Gastroesophageal sphincter (tissue), 4 donors: ENCODE measurements around the gene WDR82. TPM values are rescaled to one million over a fixed set of nuclear protein-coding genes. Genes with fewer than 3 reads are reported as not detected.

Experiments used
- ATAC-seq: fragments of 150-250 bp; one replicate; pipeline ENCODE4 v1.9.1; 2016; ENCODE audit warnings: mild to moderate bottlenecking, moderate library complexity
- H3K27ac ChIP-seq, 4 donors: fragments of 200-600 bp; sonication (generic) in 3 of 4; 1 replicate in 3 of 4; 2 replicates in 1 of 4; pipeline ENCODE4 v1.5.1; 2016 to 2019
- H3K27me3 ChIP-seq: fragments of 200-600 bp; sonication (generic); one replicate; pipeline ENCODE4 v1.5.1; 2019
- H3K36me3 ChIP-seq, 2 donors: fragments of 200-600 bp; sonication (generic); one replicate each; pipeline ENCODE4 v1.5.1; 2019; ENCODE audit warnings: control low read depth in 1 of 2
- H3K4me1 ChIP-seq, 3 donors: fragments of 200-600 bp; sonication (generic); 1 replicate in 2 of 3; 2 replicates in 1 of 3; pipeline ENCODE4 v1.5.1; 2016 to 2019; ENCODE audit warnings: control low read depth in 2 of 3
- H3K4me3 ChIP-seq, 2 donors: fragments of 200-600 bp; sonication (generic); one replicate each; pipeline ENCODE4 v1.5.1; 2019; ENCODE audit warnings: mild to moderate bottlenecking in 1 of 2, moderate library complexity in 1 of 2
- H3K9me3 ChIP-seq, 3 donors: fragments of 200-600 bp; sonication (generic); one replicate each; pipeline ENCODE4 v1.5.1; 2017 to 2019; ENCODE audit warnings: control low read depth in 2 of 3
- EP300 ChIP-seq: sonication (generic); formaldehyde crosslinking; IDR thresholded peaks from one replicate; pipeline ENCODE4 v1.6.1; 2017; ENCODE audit warnings: antibody characterized with exemption, mild to moderate bottlenecking
- POLR2A ChIP-seq, 2 donors: fragments of 450-650 bp; IDR thresholded peaks; one replicate each; pipeline ENCODE4 v1.6.1; 2017; ENCODE audit warnings: antibody characterized with exemption in 2 of 2, mild to moderate bottlenecking in 2 of 2, moderate library complexity in 1 of 2
- POLR2AphosphoS5 ChIP-seq: sonication (generic); formaldehyde crosslinking; IDR thresholded peaks from one replicate; pipeline ENCODE4 v1.6.1; 2017; ENCODE audit warnings: antibody characterized with exemption
- WGBS, 2 donors: methylation state at CpG; one replicate each; pipeline ENCODE4 v1.1.5; 2018; ENCODE audit warnings: low coverage in 1 of 2; 5-methylcytosine and 5-hydroxymethylcytosine counted together
- small RNA-seq, 4 donors: library from RNA; depleted of rRNA; stranded (forward); fragments of <200 nt; gene quantifications; one replicate each; pipeline ENCODE3, GENCODE V24; 2016
- total RNA-seq, 4 donors: library from RNA; depleted of rRNA; stranded (reverse); fragments of >200 nt; gene quantifications; one replicate each; pipeline ENCODE4 v1.1.0, GENCODE V29; 2016
- TF ChIP-seq, protein P1 (sequence below), 4 experiments: fragments of 200-600 bp in 2 of 4; fragments of 450-650 bp in 2 of 4; sonication (generic) in 1 of 4; IDR thresholded peaks; one replicate each; pipeline ENCODE4 v1.5.1; 2017 to 2019; ENCODE audit warnings: antibody characterized with exemption in 4 of 4, mild to moderate bottlenecking in 2 of 4, moderate library complexity in 2 of 4

Gene WDR82
- total RNA-seq, 4 donors from 2014 or later, result 63.7 to 92.0 (median 86.7) TPM

- 78 to 84% methylated on average over 3 to 6 of the region's 6 CpGs for WGBS, 2 donors
These were observed 72.6 kb downstream of the WDR82 start for GRCh38 chr3:52205727-52206372.

More at GRCh38 chr3:52205727-52206372, 72.6 kb downstream of the WDR82 start:
- H3K4me3 ChIP-seq, result no peak overlapping the region
- no peaks in the 10 kb centered on the region for H3K9me3 ChIP-seq
- H3K27me3 ChIP-seq, result no peaks in the 10 kb centered on the region
- TF ChIP-seq, protein P1, sequence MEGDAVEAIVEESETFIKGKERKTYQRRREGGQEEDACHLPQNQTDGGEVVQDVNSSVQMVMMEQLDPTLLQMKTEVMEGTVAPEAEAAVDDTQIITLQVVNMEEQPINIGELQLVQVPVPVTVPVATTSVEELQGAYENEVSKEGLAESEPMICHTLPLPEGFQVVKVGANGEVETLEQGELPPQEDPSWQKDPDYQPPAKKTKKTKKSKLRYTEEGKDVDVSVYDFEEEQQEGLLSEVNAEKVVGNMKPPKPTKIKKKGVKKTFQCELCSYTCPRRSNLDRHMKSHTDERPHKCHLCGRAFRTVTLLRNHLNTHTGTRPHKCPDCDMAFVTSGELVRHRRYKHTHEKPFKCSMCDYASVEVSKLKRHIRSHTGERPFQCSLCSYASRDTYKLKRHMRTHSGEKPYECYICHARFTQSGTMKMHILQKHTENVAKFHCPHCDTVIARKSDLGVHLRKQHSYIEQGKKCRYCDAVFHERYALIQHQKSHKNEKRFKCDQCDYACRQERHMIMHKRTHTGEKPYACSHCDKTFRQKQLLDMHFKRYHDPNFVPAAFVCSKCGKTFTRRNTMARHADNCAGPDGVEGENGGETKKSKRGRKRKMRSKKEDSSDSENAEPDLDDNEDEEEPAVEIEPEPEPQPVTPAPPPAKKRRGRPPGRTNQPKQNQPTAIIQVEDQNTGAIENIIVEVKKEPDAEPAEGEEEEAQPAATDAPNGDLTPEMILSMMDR (IDR thresholded peaks at IDR 0.05), result no peak
- TF ChIP-seq POLR2A (IDR thresholded peaks at IDR 0.05) (no peak), POLR2AphosphoS5 (no peak), EP300 (no peak)
- peaks cover 0 to 22% (median 0%) of the 10 kb centered on the region in 3 donors for H3K4me1 ChIP-seq
- ATAC-seq, result no peak
- no peak overlapping the region for H3K27ac ChIP-seq
- peaks cover 15 to 97% of the 10 kb centered on the region in 2 donors for H3K36me3 ChIP-seq

Small RNA genes within 50 kb of the gene (small RNA-seq; reads per million reads assigned to genes)
- gene MIR135A1 (0 to 0.27 (median 0) reads per million in 4 donors), gene MIRLET7G (706 to 1,479 (median 1,049) reads per million in 4 donors)

Other genes with a start within 250 kb of the WDR82 start
- 10 to 100 TPM; 10.2 to 18.1 (median 14.7) TPM for gene DUSP7, start 222.1 kb downstream of the WDR82 start, total RNA-seq
- 1 to 10 TPM in 2 of 4 donors, under 1 TPM in 2; 0.73 to 1.7 (median 0.93) TPM for gene POC1A, start 124.2 kb downstream of the WDR82 start, total RNA-seq
- 10 to 100 TPM; 30.0 to 50.8 (median 35.8) TPM for gene ALAS1, start 80.5 kb downstream of the WDR82 start, total RNA-seq
- not detected for gene TLR9, start 53.0 kb downstream of the WDR82 start, total RNA-seq
- gene TWF2, start 39.5 kb downstream of the WDR82 start, total RNA-seq, result 10 to 100 TPM; 46.8 to 79.5 (median 69.2) TPM
- 10 to 100 TPM; 20.3 to 36.6 (median 29.9) TPM for gene PPM1M, start 32.9 kb downstream of the WDR82 start, total RNA-seq
- 1 to 10 TPM; 2.6 to 7.7 (median 3.1) TPM for gene GLYCTK, start 9.2 kb upstream of the WDR82 start, total RNA-seq
- gene DNAH1, start 37.7 kb upstream of the WDR82 start, total RNA-seq, result 1 to 10 TPM; 3.2 to 8.1 (median 6.2) TPM
- 10 to 100 TPM; 72.4 to 81.0 (median 75.9) TPM for gene BAP1, start 131.4 kb upstream of the WDR82 start, total RNA-seq
- 10 to 100 TPM in 2 of 4 donors, 1 to 10 TPM in 2; 7.1 to 16.8 (median 10.7) TPM for gene PHF7, start 132.0 kb upstream of the WDR82 start, total RNA-seq
- gene SEMA3G, start 166.5 kb upstream of the WDR82 start, total RNA-seq, result 10 to 100 TPM in 2 of 4 donors, 1 to 10 TPM in 2; 6.7 to 33.9 (median 20.3) TPM
- 1 to 10 TPM in 3 of 4 donors, not detected in 1; 1.9 to 4.6 (median 2.4) TPM for gene TNNC1, start 175.4 kb upstream of the WDR82 start, total RNA-seq
- 10 to 100 TPM; 56.7 to 95.9 (median 78.9) TPM for gene NISCH, start 177.0 kb upstream of the WDR82 start, total RNA-seq
- 100 to 1,000 TPM in 2 of 4 donors, 10 to 100 TPM in 2; 76.2 to 167 (median 95.8) TPM for gene STAB1, start 216.7 kb upstream of the WDR82 start, total RNA-seq